ENCODE results near the gene DDX41.

DNA sequence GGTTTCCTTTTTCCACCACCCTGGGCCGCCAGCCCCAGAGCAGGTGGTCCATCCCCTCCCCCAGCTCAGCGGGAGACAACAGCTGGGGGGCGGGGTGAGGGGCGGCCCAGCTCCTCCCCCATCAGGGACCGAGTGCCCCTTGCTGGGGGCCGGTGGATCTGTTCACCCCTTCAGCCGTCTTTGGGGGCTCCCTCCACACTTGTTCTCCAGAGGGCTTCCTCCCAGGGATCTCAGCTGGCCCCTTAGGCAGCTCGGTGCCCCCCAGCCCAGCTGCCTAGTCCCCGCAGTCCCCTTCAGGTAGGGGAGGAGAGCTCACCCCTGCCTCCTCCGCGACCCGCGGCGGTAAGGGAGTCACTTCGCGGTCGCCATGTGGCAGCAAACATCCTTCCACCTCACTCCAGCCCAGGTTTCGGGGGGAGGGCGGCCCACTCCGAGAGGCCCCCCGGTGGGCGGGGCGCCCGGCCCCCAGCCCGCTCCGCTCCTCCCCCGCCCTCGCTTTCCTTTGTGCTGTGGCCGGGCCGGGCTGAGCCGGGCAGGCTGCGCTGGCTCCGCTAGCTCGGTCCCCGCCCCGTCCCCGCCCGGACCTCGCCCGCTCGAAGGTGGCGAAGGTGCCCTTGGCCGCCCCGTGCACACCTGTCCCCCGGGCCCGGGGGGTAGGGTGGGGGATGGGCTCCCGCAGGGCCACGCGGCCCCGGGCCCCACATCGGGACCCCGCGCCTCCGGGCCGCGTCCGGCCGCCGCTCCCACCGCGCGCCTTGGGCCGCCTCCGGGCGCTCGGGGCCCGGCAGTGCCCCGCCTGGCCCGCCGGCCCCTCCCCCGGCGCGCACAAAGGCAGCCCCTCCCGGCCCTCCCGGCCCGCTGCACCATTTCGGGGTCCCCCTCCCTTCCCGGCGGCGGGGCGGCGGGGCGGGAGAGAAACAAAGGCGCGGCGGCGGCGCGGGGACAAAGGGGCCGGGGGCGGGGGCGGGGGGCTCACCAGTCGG, 44.0 kb downstream of the DDX41 start:
- TF ChIP-seq, protein P1, sequence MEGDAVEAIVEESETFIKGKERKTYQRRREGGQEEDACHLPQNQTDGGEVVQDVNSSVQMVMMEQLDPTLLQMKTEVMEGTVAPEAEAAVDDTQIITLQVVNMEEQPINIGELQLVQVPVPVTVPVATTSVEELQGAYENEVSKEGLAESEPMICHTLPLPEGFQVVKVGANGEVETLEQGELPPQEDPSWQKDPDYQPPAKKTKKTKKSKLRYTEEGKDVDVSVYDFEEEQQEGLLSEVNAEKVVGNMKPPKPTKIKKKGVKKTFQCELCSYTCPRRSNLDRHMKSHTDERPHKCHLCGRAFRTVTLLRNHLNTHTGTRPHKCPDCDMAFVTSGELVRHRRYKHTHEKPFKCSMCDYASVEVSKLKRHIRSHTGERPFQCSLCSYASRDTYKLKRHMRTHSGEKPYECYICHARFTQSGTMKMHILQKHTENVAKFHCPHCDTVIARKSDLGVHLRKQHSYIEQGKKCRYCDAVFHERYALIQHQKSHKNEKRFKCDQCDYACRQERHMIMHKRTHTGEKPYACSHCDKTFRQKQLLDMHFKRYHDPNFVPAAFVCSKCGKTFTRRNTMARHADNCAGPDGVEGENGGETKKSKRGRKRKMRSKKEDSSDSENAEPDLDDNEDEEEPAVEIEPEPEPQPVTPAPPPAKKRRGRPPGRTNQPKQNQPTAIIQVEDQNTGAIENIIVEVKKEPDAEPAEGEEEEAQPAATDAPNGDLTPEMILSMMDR (IDR thresholded peaks at IDR 0.05; ENCODE audit: low read length) = no peak
- no peak for TF ChIP-seq EZH2 (optimal IDR thresholded peaks at IDR 0.05; ENCODE audit: low read depth, low read length)

Data from MM.1S (cell line).